ENCODE measurements around the gene MAP4K4.

Gene MAP4K4

DNA sequence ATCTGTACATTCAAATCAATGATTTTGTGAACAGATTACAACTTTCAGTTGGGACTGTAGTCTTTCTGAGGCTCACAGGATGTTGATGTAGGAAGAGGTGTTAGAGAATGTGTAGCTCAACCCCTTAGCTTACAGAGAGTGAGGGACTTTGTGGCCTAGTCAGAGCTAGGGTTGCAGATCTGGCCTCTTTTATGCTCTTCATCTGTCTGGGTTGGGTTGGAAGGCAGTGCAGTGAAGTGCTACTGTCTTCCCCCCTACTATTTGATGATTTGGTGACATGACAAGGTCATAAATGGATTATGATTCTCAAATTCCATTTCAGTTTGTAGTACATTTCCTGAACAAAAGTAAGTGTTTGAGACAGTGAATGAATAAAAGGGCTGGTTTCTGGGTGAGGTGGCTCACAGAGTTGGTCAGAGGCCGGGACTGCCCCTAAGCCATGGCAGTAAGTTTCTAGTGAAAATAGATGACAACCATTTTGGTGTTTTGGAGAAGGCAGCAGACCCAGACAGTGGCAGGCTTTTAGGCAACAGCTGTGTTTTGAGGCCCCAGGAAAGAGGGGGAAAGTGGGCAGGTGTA lies 21.6 kb downstream of the MAP4K4 start:
- Histone ChIP-seq H3K27me3 (replicated peaks) (no peaks in the 10 kb centered on the region), H3K4me3 (ENCODE audit: low read depth, low read length) (no peak overlapping the region), H3K36me3 (replicated peaks) (peaks cover 3% of the 10 kb centered on the region), H3K27ac (no peak overlapping the region)
- TF ChIP-seq, protein P1, sequence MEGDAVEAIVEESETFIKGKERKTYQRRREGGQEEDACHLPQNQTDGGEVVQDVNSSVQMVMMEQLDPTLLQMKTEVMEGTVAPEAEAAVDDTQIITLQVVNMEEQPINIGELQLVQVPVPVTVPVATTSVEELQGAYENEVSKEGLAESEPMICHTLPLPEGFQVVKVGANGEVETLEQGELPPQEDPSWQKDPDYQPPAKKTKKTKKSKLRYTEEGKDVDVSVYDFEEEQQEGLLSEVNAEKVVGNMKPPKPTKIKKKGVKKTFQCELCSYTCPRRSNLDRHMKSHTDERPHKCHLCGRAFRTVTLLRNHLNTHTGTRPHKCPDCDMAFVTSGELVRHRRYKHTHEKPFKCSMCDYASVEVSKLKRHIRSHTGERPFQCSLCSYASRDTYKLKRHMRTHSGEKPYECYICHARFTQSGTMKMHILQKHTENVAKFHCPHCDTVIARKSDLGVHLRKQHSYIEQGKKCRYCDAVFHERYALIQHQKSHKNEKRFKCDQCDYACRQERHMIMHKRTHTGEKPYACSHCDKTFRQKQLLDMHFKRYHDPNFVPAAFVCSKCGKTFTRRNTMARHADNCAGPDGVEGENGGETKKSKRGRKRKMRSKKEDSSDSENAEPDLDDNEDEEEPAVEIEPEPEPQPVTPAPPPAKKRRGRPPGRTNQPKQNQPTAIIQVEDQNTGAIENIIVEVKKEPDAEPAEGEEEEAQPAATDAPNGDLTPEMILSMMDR (IDR thresholded peaks at IDR 0.05; ENCODE audit: low read depth, low read length, missing control alignments) = no peak
- DNase-seq = no peak
- in situ Hi-C loops (cut with HindIII; ENCODE audit: low pct_ligation_motif_present, low sequenced_read_pairs) = no loop called here

GRCh38 chr2:101720732-101721131 lies 23.2 kb downstream of the MAP4K4 start:
- TF ChIP-seq, protein P1 (IDR thresholded peaks at IDR 0.05; ENCODE audit: low read depth, low read length, missing control alignments) = no peak
- in situ Hi-C loops (cut with HindIII; ENCODE audit: low pct_ligation_motif_present, low sequenced_read_pairs) = no loop called here
- Histone ChIP-seq H3K36me3 (replicated peaks) (peaks cover 2% of the 10 kb centered on the region), H3K27ac (no peak overlapping the region), H3K4me3 (ENCODE audit: low read depth, low read length) (no peak overlapping the region), H3K27me3 (replicated peaks) (no peaks in the 10 kb centered on the region)
- no peak for DNase-seq

GRCh38 chr2:101722864-101723263 lies 25.4 kb downstream of the MAP4K4 start:
- in situ Hi-C loops (cut with HindIII; ENCODE audit: low pct_ligation_motif_present, low sequenced_read_pairs) = no loop called here
- TF ChIP-seq, protein P1 (IDR thresholded peaks at IDR 0.05; ENCODE audit: low read depth, low read length, missing control alignments) = no peak
- H3K27ac ChIP-seq = no peak overlapping the region
- H3K36me3 ChIP-seq (replicated peaks) = no peaks in the 10 kb centered on the region
- H3K27me3 ChIP-seq (replicated peaks) = no peaks in the 10 kb centered on the region
- no peak for DNase-seq
- no peak overlapping the region for H3K4me3 ChIP-seq (ENCODE audit: low read depth, low read length)

GRCh38 chr2:101723371-101724124 lies 26.0 kb downstream of the MAP4K4 start:
- no peaks in the 10 kb centered on the region for H3K27me3 ChIP-seq (replicated peaks)
- H3K36me3 ChIP-seq (replicated peaks) = no peaks in the 10 kb centered on the region
- no peak for DNase-seq
- H3K4me3 ChIP-seq (ENCODE audit: low read depth, low read length) = no peak overlapping the region
- no peak overlapping the region for H3K27ac ChIP-seq
- in situ Hi-C loops (cut with HindIII; ENCODE audit: low pct_ligation_motif_present, low sequenced_read_pairs) = no loop called here
- TF ChIP-seq, protein P1 (IDR thresholded peaks at IDR 0.05; ENCODE audit: low read depth, low read length, missing control alignments) = no peak

DNA sequence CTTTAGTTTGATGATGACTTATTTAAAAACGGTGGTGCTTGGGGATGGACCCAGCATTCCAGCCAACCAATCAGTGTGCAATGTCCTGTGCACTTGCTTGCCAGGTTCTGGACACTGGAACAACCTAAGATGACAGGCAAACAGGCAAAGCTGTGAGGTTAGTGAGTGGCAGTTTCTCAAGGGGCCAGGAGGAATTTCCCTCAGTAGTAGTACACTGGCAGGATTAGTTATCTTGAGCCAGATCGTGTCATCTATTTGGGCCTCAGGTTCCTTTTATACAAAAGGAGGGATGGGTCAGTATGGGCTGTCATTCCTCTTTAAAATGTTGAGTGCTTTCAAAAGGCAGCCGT lies 26.6 kb downstream of the MAP4K4 start:
- DNase-seq = no peak
- Histone ChIP-seq H3K27ac (no peak overlapping the region), H3K4me3 (ENCODE audit: low read depth, low read length) (no peak overlapping the region), H3K36me3 (replicated peaks) (no peaks in the 10 kb centered on the region), H3K27me3 (replicated peaks) (no peaks in the 10 kb centered on the region)
- TF ChIP-seq, protein P1 (IDR thresholded peaks at IDR 0.05; ENCODE audit: low read depth, low read length, missing control alignments) = no peak
- in situ Hi-C loops (cut with HindIII; ENCODE audit: low pct_ligation_motif_present, low sequenced_read_pairs) = no loop called here

All from brain microvascular endothelial cell (primary cell).